Calu3 (cell line): ENCODE data around the gene CTNND2. TPM values are rescaled to one million over a fixed set of nuclear protein-coding genes. Genes with fewer than 3 reads are reported as not detected.

ENCODE experiments used
- BruUV-seq: library from RNA; stranded (reverse); fragments of 400-500 nt; replicated peaks from 2 replicates; lab custom pipeline; 2021; lab: Mats Ljungman, UMichigan
- CTCF ChIA-PET: fragments of 300-600 bp; sonication (Branson Sonifier 250); formaldehyde crosslinking; loops from one replicate; lab custom pipeline; 2022; ENCODE audit warnings: antibody characterized with exemption; lab: Charles Lee
- DNase-seq: peaks from one replicate; pipeline ENCODE4 v3.0.0; 2022
- H3K27ac Mint-ChIP-seq: one replicate; pipeline ENCODE4 v1.8.0; 2022; ENCODE audit warnings: mixed read lengths; ENCODE audit not compliant: unreplicated experiment
- H3K27me3 Mint-ChIP-seq: one replicate; pipeline ENCODE4 v1.8.0; 2022; ENCODE audit warnings: mixed read lengths; ENCODE audit not compliant: unreplicated experiment
- H3K36me3 Mint-ChIP-seq: one replicate; pipeline ENCODE4 v1.8.0; 2022; ENCODE audit warnings: mild to moderate bottlenecking, moderate library complexity, mixed read lengths; ENCODE audit not compliant: insufficient read depth, unreplicated experiment
- H3K4me1 Mint-ChIP-seq: one replicate; pipeline ENCODE4 v1.8.0; 2022; ENCODE audit warnings: mild to moderate bottlenecking, low read depth, mixed read lengths; ENCODE audit not compliant: unreplicated experiment
- H3K4me3 Mint-ChIP-seq: one replicate; pipeline ENCODE4 v1.8.0; 2022; ENCODE audit warnings: mild to moderate bottlenecking, low read depth, moderate library complexity, mixed read lengths; ENCODE audit not compliant: unreplicated experiment
- H3K9me3 Mint-ChIP-seq: one replicate; pipeline ENCODE4 v1.8.0; 2022; ENCODE audit warnings: low read depth, mixed read lengths; ENCODE audit not compliant: unreplicated experiment
- CTCF ChIP-seq: fragments of 200-600 bp; IDR thresholded peaks from one replicate; pipeline ENCODE4 v1.8.0; 2022; ENCODE audit warnings: antibody characterized with exemption; ENCODE audit not compliant: unreplicated experiment
- intact Hi-C: fragments of 100-400 bp; cut with micrococcal nuclease; formaldehyde crosslinking; loops from one replicate; pipeline ENCODE4 v1.10.0; 2022; ENCODE audit not compliant: unreplicated experiment
- total RNA-seq: library from RNA; stranded (reverse); gene quantifications from 2 replicates; pipeline ENCODE4 v1.2.3, GENCODE V29; 2022

The CTNND2 gene
- total RNA-seq, 1 experiment from 2014 or later = 19.6 TPM

GRCh38 chr5:11372191-11372590, 532.1 kb downstream of the CTNND2 start:
- H3K36me3 Mint-ChIP-seq = no peaks in the 10 kb centered on the region
- no peaks in the 10 kb centered on the region for H3K4me1 Mint-ChIP-seq
- no peaks in the 10 kb centered on the region for H3K9me3 Mint-ChIP-seq
- DNase-seq = no peak
- BruUV-seq = no TSS peak
- CTCF ChIA-PET = no interaction called here
- H3K4me3 Mint-ChIP-seq = no peak overlapping the region
- TF ChIP-seq CTCF = no peak
- no peak overlapping the region for H3K27ac Mint-ChIP-seq
- no peaks in the 10 kb centered on the region for H3K27me3 Mint-ChIP-seq
- intact Hi-C loops = no loop called here

- BruUV-seq = no TSS peak
- no peaks in the 10 kb centered on the region for H3K9me3 Mint-ChIP-seq
- no peaks in the 10 kb centered on the region for H3K36me3 Mint-ChIP-seq
- intact Hi-C loops = no loop called here
- H3K4me3 Mint-ChIP-seq = no peak overlapping the region
- no peak overlapping the region for H3K27ac Mint-ChIP-seq
- H3K27me3 Mint-ChIP-seq = no peaks in the 10 kb centered on the region
- no peak for DNase-seq
- CTCF ChIA-PET = no interaction called here
- TF ChIP-seq CTCF = no peak
- no peaks in the 10 kb centered on the region for H3K4me1 Mint-ChIP-seq
Observed at GRCh38 chr5:11371021-11371420, 533.2 kb downstream of the CTNND2 start.

GRCh38 chr5:11364531-11364930, 539.7 kb downstream of the CTNND2 start:
- CTCF ChIA-PET = no interaction called here
- intact Hi-C loops = loop anchor here (10.0 kb wide), 1 partner anchor 380 kb away; no protein-coding TSS in a partner anchor
- no peak for DNase-seq

GRCh38 chr5:11363631-11364178, 540.5 kb downstream of the CTNND2 start:
- Mint-ChIP-seq H3K27ac (no peak overlapping the region), H3K36me3 (no peaks in the 10 kb centered on the region), H3K4me1 (no peaks in the 10 kb centered on the region), H3K27me3 (no peaks in the 10 kb centered on the region), H3K9me3 (no peaks in the 10 kb centered on the region), H3K4me3 (no peak overlapping the region)
- no peak for TF ChIP-seq CTCF
- DNase-seq = no peak
- intact Hi-C loops = loop anchor here (10.0 kb wide), 1 partner anchor 379 kb away; no protein-coding TSS in a partner anchor
- no TSS peak for BruUV-seq
- CTCF ChIA-PET = interaction anchor here (0.6 kb wide), 1 partner anchor 133 kb away, joined by 3 read pairs; no protein-coding TSS in a partner anchor

More at GRCh38 chr5:11364531-11364930, 539.7 kb downstream of the CTNND2 start:
- Mint-ChIP-seq H3K4me1 (no peaks in the 10 kb centered on the region), H3K27ac (no peak overlapping the region), H3K36me3 (no peaks in the 10 kb centered on the region), H3K9me3 (no peaks in the 10 kb centered on the region), H3K27me3 (no peaks in the 10 kb centered on the region), H3K4me3 (no peak overlapping the region)
- BruUV-seq = no TSS peak
- no peak for TF ChIP-seq CTCF
